Measurements from ENCODE around the gene VSTM4.

DNA sequence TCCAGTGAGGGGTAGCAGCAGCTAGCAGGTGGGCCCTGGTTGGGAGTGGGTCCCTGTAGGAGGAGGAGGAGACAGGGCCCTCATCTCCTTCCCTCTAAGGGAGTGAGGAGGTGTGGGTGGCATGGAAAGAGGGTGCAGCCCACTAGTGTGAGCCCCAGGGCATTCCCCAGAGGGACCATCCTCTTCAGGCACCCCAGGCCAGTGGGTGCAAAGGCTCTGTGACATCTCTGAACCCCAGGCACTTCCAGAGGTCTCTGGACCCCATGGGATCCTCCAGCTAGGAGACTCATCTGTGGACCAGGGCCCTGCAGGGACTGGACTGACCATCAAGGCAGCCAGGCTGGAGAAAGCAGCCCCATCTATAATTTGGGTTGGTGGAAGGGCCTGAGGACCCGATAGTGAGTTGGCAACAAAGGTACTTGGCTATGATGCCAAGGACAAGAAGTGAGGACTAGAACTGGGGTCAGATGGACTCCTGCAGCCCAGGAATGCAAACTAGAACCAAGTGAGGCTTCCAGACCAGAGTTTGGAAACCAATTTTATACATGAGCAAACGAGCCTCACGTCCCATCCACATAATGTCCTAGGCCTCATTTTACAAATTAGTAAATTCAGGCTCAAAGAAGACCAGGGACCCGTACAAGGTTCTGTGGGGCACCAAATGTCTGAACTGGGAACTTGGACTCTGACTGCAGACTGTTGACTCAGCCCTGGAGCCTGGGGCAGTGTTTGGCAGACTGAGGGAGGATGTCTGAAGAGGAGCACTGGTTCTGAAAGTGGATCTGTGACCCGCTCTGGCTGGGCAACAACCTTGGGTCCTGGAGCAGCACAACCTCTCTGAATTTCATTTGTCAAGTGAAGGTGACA, 1.4 kb upstream of the VSTM4 start:
- TF ChIP-seq, protein P1, sequence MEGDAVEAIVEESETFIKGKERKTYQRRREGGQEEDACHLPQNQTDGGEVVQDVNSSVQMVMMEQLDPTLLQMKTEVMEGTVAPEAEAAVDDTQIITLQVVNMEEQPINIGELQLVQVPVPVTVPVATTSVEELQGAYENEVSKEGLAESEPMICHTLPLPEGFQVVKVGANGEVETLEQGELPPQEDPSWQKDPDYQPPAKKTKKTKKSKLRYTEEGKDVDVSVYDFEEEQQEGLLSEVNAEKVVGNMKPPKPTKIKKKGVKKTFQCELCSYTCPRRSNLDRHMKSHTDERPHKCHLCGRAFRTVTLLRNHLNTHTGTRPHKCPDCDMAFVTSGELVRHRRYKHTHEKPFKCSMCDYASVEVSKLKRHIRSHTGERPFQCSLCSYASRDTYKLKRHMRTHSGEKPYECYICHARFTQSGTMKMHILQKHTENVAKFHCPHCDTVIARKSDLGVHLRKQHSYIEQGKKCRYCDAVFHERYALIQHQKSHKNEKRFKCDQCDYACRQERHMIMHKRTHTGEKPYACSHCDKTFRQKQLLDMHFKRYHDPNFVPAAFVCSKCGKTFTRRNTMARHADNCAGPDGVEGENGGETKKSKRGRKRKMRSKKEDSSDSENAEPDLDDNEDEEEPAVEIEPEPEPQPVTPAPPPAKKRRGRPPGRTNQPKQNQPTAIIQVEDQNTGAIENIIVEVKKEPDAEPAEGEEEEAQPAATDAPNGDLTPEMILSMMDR (conservative IDR thresholded peaks at IDR 0.05; ENCODE audit: low read length), result no peak
- TF ChIP-seq EZH2phosphoT487 (IDR thresholded peaks at IDR 0.05; ENCODE audit: borderline replicate concordance), result no peak

Data from Loucy (cell line).